Mesendoderm (in vitro differentiated cells): ENCODE results near the gene NCOA1.

Source experiments
- DNase-seq: peaks from one replicate; pipeline ENCODE4 v3.0.0; 2013
- H2AK5ac ChIP-seq: 2 replicates; pipeline ENCODE4 v1.6.1; 2013; ENCODE audit warnings: low read length, inconsistent platforms
- H2BK120ac ChIP-seq: 2 replicates; pipeline ENCODE4 v1.6.1; 2013; ENCODE audit warnings: low read depth, mild to moderate bottlenecking, low read length, moderate library complexity, mixed read lengths
- H2BK15ac ChIP-seq: replicated peaks from 2 replicates; pipeline ENCODE4 v1.6.1; 2013; ENCODE audit warnings: low read depth, mild to moderate bottlenecking, moderate library complexity
- H2BK5ac ChIP-seq: 2 replicates; pipeline ENCODE4 v1.6.1; 2013; ENCODE audit warnings: low read length, inconsistent platforms
- H3K18ac ChIP-seq: 2 replicates; pipeline ENCODE4 v1.6.1; 2013; ENCODE audit warnings: mild to moderate bottlenecking, low read length, mixed read lengths
- H3K23ac ChIP-seq: one replicate; pipeline ENCODE4 v1.6.1; 2013; ENCODE audit warnings: low read length
- H3K27ac ChIP-seq: 2 replicates; pipeline ENCODE4 v1.5.1; 2013; ENCODE audit warnings: low read depth, mild to moderate bottlenecking, inconsistent platforms, low read length, moderate library complexity
- H3K27me3 ChIP-seq: 2 replicates; pipeline ENCODE4 v1.6.1; 2013; ENCODE audit warnings: low read length, control low read depth, mild to moderate bottlenecking, inconsistent platforms; ENCODE audit not compliant: insufficient read depth, poor library complexity
- H3K36me3 ChIP-seq: 2 replicates; pipeline ENCODE4 v1.6.1; 2013; ENCODE audit warnings: low read length, inconsistent platforms; ENCODE audit not compliant: control insufficient read depth, insufficient read depth
- H3K4ac ChIP-seq: one replicate; pipeline ENCODE4 v1.6.1; 2013; ENCODE audit warnings: low read depth, mild to moderate bottlenecking, low read length, moderate library complexity
- H3K4me1 ChIP-seq: 2 replicates; pipeline ENCODE4 v1.6.1; 2013; ENCODE audit warnings: low read depth, low read length, inconsistent platforms; ENCODE audit not compliant: control insufficient read depth
- H3K4me2 ChIP-seq: 2 replicates; pipeline ENCODE4 v1.6.1; 2013; ENCODE audit warnings: low read length
- H3K4me3 ChIP-seq: 2 replicates; pipeline ENCODE4 v1.5.1; 2013; ENCODE audit warnings: mild to moderate bottlenecking, low read length
- H3K56ac ChIP-seq: one replicate; pipeline ENCODE4 v1.6.1; 2013; ENCODE audit warnings: low read length
- H3K79me1 ChIP-seq: 2 replicates; pipeline ENCODE4 v1.6.1; 2013; ENCODE audit warnings: low read length, inconsistent platforms
- H3K79me2 ChIP-seq: 2 replicates; pipeline ENCODE4 v1.6.1; 2013; ENCODE audit warnings: mild to moderate bottlenecking, low read length; ENCODE audit not compliant: control insufficient read depth, insufficient read depth
- H3K9ac ChIP-seq: 2 replicates; pipeline ENCODE4 v1.6.1; 2013; ENCODE audit warnings: low read length, inconsistent platforms
- H4K5ac ChIP-seq: one replicate; pipeline ENCODE4 v1.6.1; 2013; ENCODE audit warnings: low read length
- H4K8ac ChIP-seq: one replicate; pipeline ENCODE4 v1.6.1; 2013; ENCODE audit warnings: low read depth, mild to moderate bottlenecking, control low read depth, low read length, moderate library complexity
- WGBS: extraction: QIAGEN DNeasy Blood & Tissue Kit; methylation state at CpG from one replicate; pipeline ENCODE4 v1.1.7; 2013; ENCODE audit warnings: low lambda C conversion rate, missing lambda C conversion rate; ENCODE audit not compliant: insufficient coverage; ENCODE audit errors: extremely low coverage; 5-methylcytosine and 5-hydroxymethylcytosine counted together

Gene NCOA1

DNA sequence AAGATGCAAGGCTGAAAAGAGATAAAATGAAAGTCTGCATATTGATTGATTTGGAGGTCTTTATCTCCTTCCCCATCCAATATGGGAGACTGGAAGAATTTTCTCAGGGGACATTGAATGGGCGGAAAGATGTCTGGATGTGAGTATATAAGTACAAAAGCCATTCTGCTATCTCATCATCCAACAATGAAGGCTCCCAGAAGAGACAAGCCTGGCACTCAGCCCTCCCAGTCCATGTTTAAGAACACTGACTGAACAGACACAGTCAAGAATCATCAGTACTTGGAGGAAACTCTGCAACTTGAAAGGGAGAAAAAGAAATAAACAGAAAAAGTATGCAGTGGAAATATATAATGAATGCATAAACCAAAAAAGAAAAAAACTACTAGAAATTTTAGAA is 221.2 kb downstream of the NCOA1 start:
- Histone ChIP-seq H3K4me2 (no peak overlapping the region), H3K27me3 (no peaks in the 10 kb centered on the region), H2BK5ac (no peak overlapping the region), H3K79me2 (no peaks in the 10 kb centered on the region), H2AK5ac (no peak overlapping the region), H3K23ac (no peak overlapping the region), H4K5ac (no peak overlapping the region), H3K36me3 (no peaks in the 10 kb centered on the region), H3K27ac (no peak overlapping the region), H2BK15ac (no peak overlapping the region), H3K9ac (no peak overlapping the region), H3K4ac (no peak overlapping the region), H3K18ac (no peak overlapping the region), H4K8ac (no peak overlapping the region), H2BK120ac (no peak overlapping the region), H3K4me1 (no peaks in the 10 kb centered on the region), H3K4me3 (no peak overlapping the region), H3K79me1 (no peaks in the 10 kb centered on the region), H3K56ac (no peak overlapping the region)
- WGBS: no CpG with 5 or more reads among the region's 1 CpG
- DNase-seq: no peak

GRCh38 chr2:24717263-24717951 is 226.4 kb downstream of the NCOA1 start:
- Histone ChIP-seq H2AK5ac (no peak overlapping the region), H3K18ac (no peak overlapping the region), H3K4ac (no peak overlapping the region), H3K23ac (no peak overlapping the region), H3K27ac (no peak overlapping the region), H4K8ac (no peak overlapping the region), H3K4me2 (no peak overlapping the region), H3K56ac (no peak overlapping the region), H2BK120ac (no peak overlapping the region), H3K4me3 (no peak overlapping the region), H3K27me3 (no peaks in the 10 kb centered on the region), H2BK5ac (no peak overlapping the region), H3K79me1 (no peaks in the 10 kb centered on the region), H3K4me1 (no peaks in the 10 kb centered on the region), H3K79me2 (no peaks in the 10 kb centered on the region), H4K5ac (no peak overlapping the region), H3K36me3 (no peaks in the 10 kb centered on the region), H3K9ac (no peak overlapping the region), H2BK15ac (no peak overlapping the region)
- DNase-seq: no peak
- no CpG with 5 or more reads among the region's 2 CpGs for WGBS

GRCh38 chr2:24720310-24720709 is 229.3 kb downstream of the NCOA1 start:
- H2AK5ac ChIP-seq: no peak overlapping the region
- no peak overlapping the region for H3K4ac ChIP-seq
- H2BK5ac ChIP-seq: no peak overlapping the region
- H3K4me1 ChIP-seq: no peaks in the 10 kb centered on the region
- H4K5ac ChIP-seq: no peak overlapping the region
- H3K23ac ChIP-seq: no peak overlapping the region
- no peaks in the 10 kb centered on the region for H3K27me3 ChIP-seq
- H2BK15ac ChIP-seq: no peak overlapping the region
- H3K4me2 ChIP-seq: no peak overlapping the region
- H4K8ac ChIP-seq: no peak overlapping the region
- H3K9ac ChIP-seq: no peak overlapping the region
- no peaks in the 10 kb centered on the region for H3K79me1 ChIP-seq
- no peak overlapping the region for H3K18ac ChIP-seq
- DNase-seq: no peak
- no peak overlapping the region for H3K4me3 ChIP-seq
- no peak overlapping the region for H3K56ac ChIP-seq
- no peak overlapping the region for H3K27ac ChIP-seq
- H2BK120ac ChIP-seq: no peak overlapping the region
- no CpG with 5 or more reads among the region's 3 CpGs for WGBS
- no peaks in the 10 kb centered on the region for H3K79me2 ChIP-seq
- H3K36me3 ChIP-seq: no peaks in the 10 kb centered on the region

GRCh38 chr2:24721470-24721869 is 230.4 kb downstream of the NCOA1 start:
- Histone ChIP-seq H3K4me1 (no peaks in the 10 kb centered on the region), H2BK5ac (no peak overlapping the region), H3K56ac (no peak overlapping the region), H2BK120ac (no peak overlapping the region), H2AK5ac (no peak overlapping the region), H3K36me3 (no peaks in the 10 kb centered on the region), H3K4me2 (no peak overlapping the region), H3K9ac (no peak overlapping the region), H3K23ac (no peak overlapping the region), H3K18ac (no peak overlapping the region), H3K4ac (peak overlapping the region; percentile 36), H4K5ac (no peak overlapping the region), H4K8ac (no peak overlapping the region), H3K4me3 (no peak overlapping the region), H3K27ac (no peak overlapping the region), H3K79me1 (no peaks in the 10 kb centered on the region), H2BK15ac (no peak overlapping the region), H3K79me2 (no peaks in the 10 kb centered on the region), H3K27me3 (no peaks in the 10 kb centered on the region)
- DNase-seq: no peak

- Histone ChIP-seq H3K9ac (no peak overlapping the region), H4K5ac (no peak overlapping the region), H3K36me3 (no peaks in the 10 kb centered on the region), H3K79me1 (no peaks in the 10 kb centered on the region), H2AK5ac (no peak overlapping the region), H3K27ac (no peak overlapping the region), H3K4me1 (no peaks in the 10 kb centered on the region), H3K27me3 (no peaks in the 10 kb centered on the region), H2BK120ac (no peak overlapping the region), H2BK15ac (no peak overlapping the region), H4K8ac (no peak overlapping the region), H3K4me3 (no peak overlapping the region), H2BK5ac (no peak overlapping the region), H3K79me2 (no peaks in the 10 kb centered on the region), H3K4me2 (no peak overlapping the region), H3K56ac (no peak overlapping the region), H3K23ac (no peak overlapping the region), H3K4ac (no peak overlapping the region), H3K18ac (no peak overlapping the region)
- DNase-seq: peak; percentile 35
- no CpG with 5 or more reads among the region's 3 CpGs for WGBS
These were observed 231.2 kb downstream of the NCOA1 start for GRCh38 chr2:24722141-24722790.

DNA sequence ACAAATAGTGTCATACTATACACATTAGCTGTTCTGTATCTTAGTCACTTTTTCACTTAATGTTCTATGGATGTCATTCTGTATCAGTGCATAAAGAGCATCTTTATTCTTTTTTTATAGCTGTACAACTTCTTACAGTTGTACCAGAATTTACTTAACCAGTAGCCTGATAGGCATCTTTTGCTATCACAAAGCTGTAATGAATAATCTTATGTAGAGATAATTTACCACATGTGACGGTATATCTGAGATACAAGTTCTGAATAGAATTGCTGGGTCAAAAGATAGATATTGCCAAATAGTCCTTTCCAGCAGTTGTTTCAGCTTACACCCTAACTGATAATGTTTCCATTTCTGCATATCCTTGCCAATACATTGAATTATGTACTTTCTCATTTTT is 232.1 kb downstream of the NCOA1 start:
- no peak overlapping the region for H2BK5ac ChIP-seq
- H2BK15ac ChIP-seq: no peak overlapping the region
- H3K4me2 ChIP-seq: no peak overlapping the region
- no peak overlapping the region for H3K56ac ChIP-seq
- no peak overlapping the region for H3K27ac ChIP-seq
- H3K4ac ChIP-seq: no peak overlapping the region
- H3K9ac ChIP-seq: no peak overlapping the region
- no peaks in the 10 kb centered on the region for H3K27me3 ChIP-seq
- H2BK120ac ChIP-seq: no peak overlapping the region
- DNase-seq: no peak
- no peak overlapping the region for H3K4me3 ChIP-seq
- no peaks in the 10 kb centered on the region for H3K79me1 ChIP-seq
- H3K23ac ChIP-seq: no peak overlapping the region
- no CpG with 5 or more reads among the region's 1 CpG for WGBS
- H2AK5ac ChIP-seq: no peak overlapping the region
- H3K18ac ChIP-seq: no peak overlapping the region
- H4K5ac ChIP-seq: no peak overlapping the region
- H3K36me3 ChIP-seq: no peaks in the 10 kb centered on the region
- H3K4me1 ChIP-seq: no peaks in the 10 kb centered on the region
- H3K79me2 ChIP-seq: no peaks in the 10 kb centered on the region
- no peak overlapping the region for H4K8ac ChIP-seq
